ENCODE results near the gene PRM1.

The PRM1 gene

DNA sequence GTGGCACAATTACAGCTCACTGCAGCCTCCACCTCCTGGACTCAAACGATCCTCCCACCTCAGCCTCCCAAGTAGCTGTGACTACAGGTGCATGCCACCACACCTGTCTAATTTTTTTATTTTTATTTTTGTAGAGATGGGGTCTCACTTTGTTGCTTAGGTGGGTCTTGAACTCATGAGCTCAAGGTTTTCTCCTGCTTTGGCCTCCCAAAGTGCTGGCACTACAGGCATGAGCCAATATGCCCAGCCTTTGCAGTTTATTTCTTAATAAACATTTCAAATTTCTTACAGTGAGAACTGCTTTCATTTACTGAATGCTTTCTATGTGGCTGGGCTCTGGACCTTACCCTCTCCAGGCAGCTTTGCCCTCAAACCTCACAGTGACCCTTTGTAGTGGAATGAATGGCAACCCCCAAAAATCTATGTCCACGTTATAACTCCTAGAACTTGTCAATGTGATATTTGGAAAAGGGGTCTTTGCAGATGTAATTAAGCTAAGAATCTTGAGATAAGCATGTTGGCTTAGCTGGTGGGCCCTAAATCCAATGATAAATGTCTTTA, 10.4 kb downstream of the PRM1 start:
- DNase-seq: no peak

DNA sequence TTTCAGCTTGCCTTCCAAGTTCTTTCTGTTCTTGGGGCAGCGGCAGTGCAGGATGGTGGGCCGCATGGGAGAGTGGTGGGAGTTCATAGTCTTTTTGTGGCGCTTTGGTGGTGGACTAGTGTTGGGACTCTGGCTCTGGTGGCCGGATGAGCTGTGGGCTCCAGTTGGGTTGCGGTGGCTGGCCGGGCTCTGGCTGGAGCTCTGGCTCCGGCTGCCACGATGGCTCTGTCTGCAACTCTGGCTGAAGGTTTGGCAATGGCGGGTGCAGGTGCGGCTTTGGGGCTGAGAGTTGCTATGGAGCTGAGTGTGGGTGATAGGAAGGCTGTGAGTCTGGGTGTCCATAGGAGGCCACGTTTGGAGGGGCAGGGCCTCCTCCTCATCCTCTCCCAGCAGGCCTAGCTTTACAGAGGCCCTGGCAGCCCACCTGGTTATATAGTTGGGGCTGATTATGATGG, 12.2 kb downstream of the PRM1 start, which contains the start of gene TNP2:
Gene TNP2 (minus strand): TSS at position 405 of the 455 bp plus-strand sequence. CDS start 63 bp downstream, at position 342.
- DNase-seq: no peak

DNA sequence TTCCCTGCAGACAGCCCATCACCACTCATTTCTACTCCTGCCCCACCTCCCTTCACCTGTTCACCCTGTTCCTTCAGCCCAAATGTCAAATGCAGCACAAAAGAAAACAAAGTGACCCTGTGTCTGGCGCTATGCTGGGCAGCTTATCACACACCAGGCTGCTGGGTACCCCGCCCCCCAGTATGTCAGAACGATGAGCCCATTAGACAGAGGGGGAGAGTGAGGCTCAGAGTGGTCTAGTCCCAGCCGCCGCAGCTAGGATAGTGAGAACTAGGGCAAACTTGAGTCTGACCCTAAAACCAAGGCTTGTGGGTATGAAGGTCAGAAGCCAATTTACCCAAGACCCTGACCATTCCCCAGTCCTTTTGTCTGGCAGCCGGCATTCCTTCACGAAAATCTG, 16.0 kb downstream of the PRM1 start:
- no peak for DNase-seq

DNA sequence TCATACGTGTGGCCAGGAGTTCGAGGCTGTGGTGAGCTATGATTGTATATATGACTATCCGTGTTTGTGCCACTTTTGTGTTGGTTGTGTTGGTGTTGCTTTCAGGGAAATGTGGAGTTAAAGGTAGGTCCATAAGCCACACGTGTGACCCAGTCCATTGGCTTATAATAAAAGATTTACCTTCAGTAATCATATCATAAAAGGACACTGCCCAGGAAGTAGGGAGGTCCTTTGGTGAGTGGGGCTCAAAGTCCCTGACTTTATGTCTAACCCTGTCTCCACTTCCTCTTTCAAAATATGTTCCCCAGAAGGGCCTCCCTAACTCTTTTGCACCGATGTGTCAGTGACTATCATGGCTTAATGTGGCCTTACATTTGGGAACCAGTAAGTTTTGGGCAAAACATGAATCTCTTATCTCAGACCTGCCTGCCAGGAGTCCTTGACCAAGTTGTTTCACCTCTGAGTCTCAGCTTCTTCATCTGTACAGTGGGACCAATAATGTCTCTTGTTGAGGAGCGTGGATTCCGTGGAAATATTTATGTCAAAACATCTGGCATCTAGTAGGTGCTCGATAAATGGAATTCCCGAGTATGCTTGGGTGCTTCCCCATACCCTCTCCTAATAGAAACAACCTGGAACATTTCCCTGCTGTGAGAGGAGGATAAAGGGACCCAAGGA, 16.8 kb downstream of the PRM1 start:
- DNase-seq: no peak

DNA sequence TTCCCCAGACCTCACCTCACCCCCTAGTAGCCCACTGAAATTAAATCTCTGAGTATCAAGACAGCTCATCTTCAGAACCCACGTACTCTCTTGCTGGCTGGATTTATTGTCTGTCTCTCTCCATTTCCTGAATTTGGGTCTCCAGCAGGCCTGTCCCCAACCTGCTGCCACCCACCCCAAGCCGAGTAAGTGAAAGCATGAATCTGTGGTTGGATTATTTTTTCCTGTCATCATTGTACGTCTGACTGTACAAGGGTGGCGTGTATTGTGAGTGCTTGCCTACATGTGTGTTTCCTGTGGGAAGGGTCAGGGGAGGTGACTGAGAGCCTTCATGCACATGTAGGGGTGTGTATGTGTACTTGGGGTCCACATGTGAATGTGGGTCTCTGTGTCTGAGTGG, 17.4 kb downstream of the PRM1 start:
- no peak for DNase-seq

DNA sequence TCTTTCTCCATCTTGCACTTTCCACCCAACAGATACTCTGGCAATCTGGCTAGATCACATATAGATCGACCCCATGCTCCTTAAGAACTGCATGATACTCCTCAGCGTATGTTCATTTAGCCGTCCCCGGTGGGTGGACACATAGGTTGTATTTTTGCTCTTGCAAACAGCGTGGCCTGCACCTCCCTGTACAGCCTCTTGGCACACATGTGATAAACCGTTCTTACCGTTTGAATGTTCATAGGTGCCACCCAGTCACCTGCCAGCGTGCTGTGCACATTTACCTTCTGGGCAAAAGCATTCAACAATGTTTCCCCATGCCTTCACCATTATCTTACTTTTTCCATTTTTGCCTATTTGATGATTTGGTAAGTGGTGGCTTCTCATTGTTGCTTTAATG, 18.2 kb downstream of the PRM1 start:
- no peak for DNase-seq

DNA sequence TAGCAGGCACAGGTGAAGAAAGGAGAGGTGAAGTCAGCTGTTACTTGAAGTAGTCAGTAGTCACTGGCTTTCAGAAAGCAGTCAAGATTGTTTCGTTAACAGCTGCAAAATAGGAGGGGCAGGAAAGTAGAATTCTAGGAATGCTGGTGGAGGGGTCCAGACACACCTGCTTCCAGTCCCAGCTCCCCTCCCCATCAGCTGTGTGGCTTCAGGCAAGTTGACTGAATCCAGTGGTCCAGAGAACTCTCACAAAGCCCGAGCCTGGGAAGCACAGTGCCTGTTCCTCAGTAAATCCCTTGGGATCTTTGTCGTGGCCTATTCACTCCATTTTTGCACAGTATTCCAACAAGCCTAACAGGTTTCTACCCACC, 20.5 kb downstream of the PRM1 start:
- no peak for DNase-seq

DNA sequence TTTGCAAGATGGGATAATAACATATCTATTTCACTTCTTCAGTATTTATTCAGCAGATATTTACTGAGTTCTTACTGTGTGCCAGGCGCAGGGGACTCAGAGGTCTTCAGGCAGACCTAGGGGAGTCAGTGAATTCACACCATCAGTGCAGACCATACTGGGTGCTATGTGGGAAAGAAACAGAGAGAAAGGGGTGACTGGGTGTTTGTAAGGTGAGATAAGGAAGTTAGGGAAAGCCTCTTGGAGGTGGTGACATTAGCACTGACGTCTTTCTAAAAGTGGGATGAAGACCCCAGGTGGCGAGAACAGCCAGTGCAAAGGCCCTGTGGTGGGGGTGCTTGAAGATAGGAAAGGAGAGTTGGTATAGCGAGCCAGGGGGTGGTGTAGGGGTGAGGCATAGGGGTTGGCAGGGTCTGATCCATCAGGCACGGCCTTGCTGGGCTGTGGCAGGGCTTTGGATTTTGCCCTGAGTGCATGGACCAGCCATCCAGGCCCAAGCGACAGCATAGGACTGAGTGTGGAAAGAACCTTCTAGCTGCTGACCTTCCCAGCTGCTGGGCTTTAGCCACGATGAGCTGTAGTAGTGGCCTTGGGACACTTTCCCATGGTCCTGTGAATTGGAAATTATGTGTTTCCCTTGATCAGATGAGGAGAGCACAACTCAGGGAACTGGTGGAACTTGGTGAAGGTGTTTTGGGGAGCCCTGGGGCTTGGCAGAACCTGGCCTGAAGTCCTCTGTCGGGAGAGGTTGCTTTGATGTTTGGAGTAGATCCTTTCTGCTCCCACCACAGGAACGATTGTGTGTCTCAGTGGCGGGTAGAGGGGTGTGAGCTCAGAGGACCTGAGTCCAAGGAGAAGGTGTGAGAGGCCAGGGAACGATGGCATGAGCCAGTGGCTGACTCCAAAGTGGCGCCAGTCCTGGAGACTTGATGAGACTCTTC, 21.2 kb downstream of the PRM1 start:
- DNase-seq: no peak

DNA sequence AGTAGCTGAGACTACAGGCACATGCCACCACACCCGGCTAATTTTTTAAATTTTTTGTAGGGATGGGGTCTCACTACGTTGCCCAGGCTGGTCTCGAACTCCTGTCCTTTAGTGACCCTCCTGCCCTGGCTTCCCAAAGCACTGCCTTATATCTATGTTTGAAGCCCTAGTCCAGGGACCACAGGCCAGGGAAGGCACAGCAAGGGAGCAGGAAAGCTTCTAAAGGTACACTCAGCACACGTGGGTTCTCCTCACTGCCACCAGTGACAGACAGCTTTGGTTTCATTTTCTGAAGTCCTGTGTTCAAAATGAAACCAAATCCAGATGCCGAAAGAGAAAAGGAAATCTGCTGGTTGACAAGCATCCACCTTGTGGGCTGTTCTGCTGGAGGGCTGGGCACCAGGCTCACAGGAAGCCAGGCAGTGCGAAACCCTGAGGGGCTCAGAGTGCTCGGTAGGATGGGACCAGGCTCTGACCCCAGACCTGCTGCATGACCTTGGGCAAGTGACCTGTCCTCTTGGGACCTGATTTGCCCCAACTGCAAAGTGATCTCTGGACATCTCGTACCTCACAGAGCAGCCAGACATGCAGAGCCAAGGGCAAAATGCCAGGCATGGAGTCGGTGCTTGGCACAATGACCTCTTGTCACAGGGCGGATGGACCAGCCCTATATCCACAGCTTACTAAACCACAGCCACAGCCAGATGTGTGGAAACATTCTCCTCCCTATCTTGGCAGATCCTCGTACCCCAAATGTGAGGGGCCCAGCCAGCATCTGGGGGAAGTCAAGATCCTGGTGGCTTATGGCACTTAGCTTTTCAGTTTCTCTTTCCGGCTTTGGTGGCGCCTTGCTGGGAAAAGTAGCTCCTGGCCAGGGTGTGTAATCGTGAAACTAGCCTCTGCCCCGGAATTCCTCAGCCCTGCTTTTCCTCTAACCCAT, 22.3 kb downstream of the PRM1 start:
- DNase-seq: no peak

DNA sequence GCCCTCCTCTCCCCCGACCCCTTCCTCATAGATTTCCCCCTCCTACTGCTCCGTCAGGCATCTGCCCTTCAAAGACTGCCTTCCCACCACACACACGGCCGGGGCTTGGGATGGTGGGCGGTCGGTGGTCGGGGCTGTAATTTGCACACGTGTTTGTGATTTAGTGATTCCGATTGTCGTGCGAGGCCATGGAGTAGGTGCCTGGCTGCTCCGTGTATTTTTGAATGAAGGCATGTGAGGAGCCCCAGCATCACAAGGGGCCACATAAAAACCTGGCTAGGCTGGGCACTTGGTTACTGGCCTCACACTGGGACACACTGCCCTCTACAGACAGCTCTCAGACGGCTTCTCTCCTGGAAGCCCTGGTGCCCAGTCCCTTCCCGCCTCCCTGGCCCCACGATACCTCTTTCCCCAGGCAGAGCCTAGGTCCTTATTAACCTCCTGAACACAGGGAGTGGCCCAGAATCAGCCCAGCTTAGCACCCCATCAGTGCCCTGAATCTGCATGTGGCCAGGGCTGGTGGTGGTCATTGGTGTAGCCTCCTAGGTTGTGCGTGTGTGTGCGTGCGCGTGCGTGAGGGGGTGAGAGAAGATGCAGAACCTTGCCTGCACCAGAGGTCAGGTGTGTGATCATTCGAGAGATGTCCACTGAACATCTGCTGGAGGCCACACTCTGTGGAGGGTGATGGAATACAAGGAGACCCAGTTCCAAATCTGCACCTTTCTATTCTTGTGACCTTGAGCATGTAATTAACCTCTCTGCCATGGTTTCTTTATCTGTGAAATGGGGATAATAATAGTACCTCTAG, 23.8 kb downstream of the PRM1 start:
- peak in 3 of 4 experiments; percentile 12 to 29 (median 22) for DNase-seq

DNA sequence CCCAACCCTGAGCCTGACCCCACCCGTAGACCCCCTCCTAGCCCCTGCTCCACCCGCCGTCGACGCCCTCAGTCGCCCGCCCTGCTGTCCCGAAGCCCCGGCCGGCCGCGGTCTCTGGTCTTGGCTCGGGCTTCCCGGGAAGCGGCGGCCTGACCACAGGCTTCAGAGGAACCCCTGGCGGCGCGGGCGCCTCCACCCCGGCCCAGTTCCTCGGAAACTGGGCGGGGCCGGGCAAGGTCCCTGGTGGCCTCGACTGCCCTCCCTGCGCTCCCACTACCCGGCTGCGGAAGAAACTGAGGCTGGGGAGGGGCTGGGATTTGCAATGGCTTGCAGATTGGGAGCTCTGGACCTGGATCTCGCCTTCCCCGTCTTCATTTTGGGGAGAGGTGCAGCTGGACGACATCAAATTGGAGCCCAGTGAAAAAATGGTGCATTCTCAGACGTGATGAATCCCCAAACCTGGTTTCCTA, 24.4 kb downstream of the PRM1 start:
- no peak for DNase-seq

DNA sequence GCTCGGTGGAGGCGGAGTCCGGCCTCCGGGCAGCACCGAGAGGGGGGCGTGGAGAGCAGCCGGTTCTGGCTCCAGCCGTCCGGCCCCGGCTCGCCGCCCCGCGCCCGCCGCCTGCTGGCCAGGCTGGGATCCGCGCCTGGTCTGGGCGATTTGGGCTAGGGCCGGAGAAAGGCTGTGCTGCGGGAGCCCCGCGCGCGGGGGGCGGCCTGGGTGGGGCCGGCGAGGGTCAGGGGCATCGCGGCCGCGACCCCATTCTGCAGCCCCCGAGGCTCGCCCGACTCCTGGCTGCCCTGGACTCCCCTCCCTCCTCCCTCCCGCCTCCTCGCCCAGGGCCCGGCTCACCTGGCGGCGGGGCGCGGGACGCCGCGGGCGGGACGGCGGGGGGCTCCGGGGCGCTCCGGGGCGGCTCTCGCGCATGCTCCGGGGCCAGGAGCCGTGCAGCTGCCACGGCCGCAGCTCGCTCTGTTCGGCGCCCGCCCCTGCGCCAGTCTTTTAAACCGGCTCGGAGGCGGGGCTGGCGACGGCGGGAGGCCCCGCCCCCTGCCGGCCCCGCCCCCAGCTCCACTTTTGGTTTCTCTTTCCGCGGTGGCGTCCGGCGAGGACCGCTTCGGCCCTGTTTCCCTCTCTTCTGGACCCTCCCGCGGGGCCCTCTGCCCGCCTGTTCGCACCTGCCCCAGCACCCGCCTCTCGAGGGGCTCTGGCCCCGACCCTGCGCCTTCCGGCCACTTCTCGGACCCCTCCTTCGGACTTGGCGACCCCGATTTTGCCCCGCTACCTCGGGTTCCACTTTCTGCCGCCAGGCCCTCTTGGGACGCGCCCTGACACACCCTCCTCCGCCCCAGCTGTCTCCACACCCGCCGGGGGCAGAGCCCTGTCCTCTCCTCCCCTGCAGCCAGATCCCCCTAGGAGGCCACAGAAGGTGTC, 25.1 kb downstream of the PRM1 start, which contains the start of gene SOCS1:
Gene SOCS1 (minus strand): TSS at position 468 of the 924 bp plus-strand sequence. CDS start 726 bp downstream, outside the sequence.
- DNase-seq: peak; percentile 77 to 89 (median 78)

DNA sequence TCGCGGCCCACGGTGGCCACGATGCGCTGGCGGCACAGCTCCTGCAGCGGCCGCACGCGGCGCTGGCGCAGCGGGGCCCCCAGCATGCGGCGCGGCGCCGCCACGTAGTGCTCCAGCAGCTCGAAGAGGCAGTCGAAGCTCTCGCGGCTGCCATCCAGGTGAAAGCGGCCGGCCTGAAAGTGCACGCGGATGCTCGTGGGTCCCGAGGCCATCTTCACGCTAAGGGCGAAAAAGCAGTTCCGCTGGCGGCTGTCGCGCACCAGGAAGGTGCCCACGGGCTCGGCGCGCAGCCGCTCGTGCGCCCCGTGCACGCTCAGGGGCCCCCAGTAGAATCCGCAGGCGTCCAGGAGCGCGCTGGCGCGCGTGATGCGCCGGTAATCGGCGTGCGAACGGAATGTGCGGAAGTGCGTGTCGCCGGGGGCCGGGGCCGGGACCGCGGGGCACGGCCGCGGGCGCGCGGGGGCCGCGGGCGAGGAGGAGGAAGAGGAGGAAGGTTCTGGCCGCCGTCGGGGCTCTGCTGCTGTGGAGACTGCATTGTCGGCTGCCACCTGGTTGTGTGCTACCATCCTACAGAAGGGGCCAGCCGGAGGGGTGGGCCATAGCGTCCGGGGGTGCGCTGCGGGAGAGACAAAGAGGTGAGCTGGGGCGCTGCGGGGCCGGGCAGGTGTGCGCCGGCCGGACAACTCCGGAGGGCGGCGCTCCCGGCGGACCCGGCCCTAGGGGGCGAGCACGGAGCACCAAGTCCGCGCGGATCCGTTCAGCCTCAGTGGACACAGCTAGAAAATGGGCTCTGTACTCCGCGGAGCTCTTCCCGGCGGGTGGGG, 26.0 kb downstream of the PRM1 start:
- peak; percentile 35 to 64 (median 50) for DNase-seq

DNA sequence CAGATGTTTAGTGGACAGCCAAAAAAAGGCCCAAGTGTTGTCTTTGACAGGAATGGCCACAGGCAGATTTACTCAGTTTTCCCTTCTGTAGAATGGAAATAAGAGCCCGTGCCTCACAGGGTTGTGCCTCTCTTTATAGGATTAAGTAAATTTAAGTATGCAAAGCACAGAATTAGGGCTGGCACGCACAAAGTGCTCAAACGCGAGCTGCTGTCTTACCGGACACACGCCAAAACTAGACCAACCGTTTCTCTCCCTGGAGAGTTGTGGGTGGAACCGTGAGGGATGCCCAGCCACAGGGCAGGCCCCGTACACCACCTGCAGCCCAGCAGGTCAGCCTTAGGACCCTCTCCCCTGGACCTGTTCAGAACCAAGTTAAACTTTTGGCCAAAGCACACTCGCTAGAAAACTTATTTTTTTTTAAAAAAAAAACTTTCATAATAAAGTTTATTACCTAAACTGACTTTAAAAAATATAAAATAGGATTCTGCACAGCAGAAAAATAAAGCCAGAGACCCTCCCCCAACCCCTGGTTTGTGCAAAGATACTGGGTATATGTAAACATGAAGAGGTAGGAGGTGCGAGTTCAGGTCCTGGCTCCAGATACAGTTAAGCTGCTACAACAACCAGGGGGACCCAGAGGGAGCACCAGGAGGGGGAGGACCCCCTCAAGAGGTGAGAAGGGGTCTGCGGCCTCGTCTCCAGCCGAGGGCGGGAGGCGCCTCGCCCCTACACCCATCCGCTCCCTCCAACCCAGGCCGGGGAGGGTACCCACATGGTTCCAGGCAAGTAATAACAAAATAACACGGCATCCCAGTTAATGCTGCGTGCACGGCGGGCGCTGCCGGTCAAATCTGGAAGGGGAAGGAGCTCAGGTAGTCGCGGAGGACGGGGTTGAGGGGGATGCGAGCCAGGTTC, 26.9 kb downstream of the PRM1 start:
- peak in 1 of 4 experiments; percentile 42 for DNase-seq

DNA sequence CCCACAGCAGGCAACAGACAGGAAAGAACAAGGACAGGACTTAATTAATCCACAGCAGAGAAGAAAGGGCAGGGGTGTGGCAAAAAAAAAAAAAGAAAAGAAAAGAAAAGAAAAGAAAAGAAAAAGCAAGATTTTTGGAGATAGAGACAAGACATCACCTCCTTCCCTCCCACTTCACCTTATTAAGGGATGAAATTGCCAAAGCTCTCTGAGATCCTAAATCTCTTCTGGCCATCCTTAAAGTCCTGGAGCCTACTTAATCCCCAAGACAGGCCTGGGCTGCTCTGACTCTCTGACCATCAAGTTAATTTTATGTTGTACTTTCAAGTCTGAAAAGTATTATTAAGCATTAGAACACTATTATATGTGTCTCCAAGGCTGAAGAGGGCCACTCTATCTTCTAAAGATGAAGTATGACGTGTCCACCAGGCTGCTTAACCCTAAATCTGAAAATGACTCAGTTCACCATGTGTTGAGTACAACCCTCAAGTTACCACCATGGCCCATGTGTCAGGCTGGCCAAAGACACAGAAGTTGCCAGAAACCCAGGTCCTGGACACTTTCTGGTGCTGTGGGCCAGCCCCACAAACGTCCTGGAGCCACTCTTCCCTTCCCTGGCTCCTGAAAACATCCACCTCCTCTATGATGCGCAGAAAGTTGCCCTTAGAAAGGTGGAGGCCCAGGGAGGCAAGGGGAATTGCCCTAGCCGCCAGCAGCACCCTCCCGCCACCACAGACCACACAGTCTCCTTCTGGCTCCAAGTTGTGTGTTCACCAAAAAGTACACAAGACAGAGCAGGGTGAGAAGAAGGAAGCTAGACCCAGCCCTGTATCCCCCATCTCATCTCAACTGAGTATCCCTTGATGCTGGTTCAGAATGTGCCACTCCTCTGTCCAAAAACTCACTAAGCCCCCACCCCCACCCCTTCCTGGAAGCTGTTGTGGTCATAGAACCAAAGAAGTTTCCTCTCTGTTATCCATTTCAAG, 27.8 kb downstream of the PRM1 start:
- DNase-seq: no peak

DNA sequence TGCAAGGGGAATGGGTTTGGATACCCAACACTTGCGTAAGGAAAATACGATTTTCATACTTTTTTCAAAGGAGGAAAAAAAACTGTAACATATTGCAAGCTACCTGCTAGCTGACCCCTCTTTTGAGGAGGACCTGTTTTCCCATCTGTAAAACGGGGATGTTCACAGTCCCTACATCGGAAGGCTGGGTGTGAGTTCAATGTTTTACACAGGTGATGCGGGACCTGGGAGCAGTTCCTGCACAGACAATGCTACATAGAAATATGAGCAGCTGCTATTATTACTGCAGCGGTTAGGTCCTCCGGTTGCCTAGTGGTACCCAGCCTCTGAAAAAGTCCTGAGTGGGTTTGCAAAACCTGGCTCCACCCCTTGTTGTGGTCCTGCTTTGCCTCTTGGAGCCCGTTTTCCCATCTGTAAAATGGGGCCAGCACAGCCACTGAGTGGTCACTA, 28.6 kb downstream of the PRM1 start:
- no peak for DNase-seq
